GM04503 (cell line): ENCODE results near the gene DSCAML1.

ENCODE experiments used
- DNase-seq: peaks from one replicate; pipeline ENCODE4 v3.0.0-alpha.2; 2012; ENCODE audit warnings: low read depth

The DSCAML1 gene

DNA sequence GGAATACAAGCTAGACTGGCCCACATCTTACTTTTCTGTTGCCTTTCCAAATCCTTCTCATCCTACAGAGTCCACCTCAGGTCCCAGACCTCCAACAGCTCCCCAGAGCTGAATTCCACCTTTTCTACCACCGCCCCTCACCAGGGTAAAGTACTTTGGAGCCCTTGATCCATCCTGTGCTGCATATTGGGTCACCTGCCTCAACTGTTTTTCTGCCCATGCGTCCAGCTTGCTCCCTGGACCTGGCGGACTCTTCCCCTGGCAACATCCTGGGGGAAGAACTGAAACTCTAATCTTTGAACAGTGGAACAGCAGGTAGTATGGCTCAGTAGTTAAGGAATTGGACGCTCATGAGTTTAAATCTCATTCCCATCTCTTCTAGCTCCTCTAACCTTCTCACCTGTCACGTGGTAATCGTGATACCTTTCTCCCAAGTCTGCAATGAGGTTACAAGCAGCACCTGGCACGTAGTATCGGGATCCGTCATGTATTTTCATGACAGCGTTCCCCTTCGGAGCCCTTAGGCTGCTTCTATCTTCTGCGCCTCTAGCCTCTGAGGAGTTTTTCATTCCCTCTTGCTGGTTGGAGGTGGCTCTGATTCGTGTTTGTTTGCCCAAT lies 371.2 kb downstream of the DSCAML1 start:
- DNase-seq, result no peak

DNA sequence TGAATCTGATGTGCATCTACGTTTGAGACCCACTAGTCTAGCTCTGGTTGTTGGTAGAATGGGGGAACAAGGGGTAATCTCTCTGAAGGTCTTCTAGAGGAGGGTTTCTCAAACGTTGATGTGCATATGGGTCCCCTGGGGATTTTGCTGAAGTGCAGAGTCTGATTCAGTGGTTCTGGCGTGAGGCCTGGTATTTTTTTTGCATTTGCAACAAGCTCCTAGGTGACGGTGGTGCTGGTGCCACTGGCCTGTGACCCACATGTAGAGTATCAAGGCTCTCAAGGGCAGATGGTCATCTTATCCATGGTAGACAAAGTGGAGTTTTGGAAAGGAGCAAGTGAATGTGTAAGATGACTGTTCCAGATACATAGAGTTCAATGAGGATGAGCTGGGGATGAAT lies 372.2 kb downstream of the DSCAML1 start:
- peak; percentile 32 for DNase-seq

DNA sequence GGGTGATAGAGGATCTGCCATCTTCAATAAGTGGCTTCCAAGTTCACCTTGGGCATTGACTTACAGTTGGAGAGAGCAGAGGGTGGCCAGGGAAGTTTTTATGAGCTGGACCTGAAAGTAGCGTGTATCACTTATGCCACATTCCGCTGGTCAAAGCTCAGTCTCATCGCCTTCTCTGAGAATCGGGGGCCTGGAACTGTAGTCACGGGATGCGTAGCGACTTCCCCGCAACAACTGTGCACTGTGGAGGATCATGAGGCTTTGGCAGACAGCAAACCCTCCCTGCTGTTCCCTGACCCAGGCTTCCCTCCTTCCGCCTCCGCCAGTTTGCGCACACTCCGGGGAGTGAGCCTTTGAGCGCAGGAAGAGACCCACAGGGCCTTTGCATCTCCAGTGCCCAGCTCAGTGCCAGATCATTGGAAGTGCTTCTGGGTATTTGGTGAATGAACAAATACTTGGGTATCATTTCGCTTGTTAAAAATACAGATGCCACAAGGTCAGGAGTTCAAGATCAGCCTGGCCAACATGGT lies 373.9 kb downstream of the DSCAML1 start:
- no peak for DNase-seq

DNA sequence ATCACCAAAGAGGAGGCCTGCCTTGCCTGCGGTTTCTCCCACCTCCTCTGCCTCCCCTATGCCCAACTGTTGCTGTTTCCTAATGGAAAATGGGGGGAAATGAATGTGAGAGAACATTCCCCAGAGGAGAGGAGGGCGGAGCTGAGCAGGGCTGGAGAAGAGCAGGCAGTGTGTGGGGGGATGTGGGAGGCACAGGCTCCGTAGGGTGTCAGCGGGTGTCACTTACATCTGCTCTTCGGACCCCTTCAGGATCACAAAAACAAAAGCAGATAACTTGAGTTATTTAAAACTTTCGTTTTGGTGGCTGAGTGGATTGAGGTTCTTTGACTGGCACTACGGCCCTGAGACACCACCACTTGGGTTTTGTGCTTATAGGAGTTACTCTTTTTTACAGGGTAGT lies 375.5 kb downstream of the DSCAML1 start:
- DNase-seq, result no peak

DNA sequence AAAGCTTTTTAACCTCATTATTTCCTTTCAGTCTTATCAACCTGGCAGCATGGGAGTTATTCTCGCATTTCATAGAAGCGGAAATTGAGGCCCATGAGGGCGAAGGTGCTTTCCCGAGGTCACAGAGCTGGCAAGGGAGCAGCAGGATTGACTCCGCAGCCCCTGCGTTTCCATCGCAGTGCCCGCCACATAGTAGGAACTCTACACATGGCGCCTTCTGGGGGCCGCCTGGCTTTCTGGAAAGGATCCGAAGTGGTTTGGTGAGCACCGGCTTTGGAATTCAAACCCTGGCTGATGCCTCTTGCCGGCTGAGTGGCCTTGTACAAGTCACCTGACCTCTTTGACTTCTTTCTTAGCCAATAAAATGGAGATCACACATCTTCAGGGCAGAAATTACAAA lies 376.0 kb downstream of the DSCAML1 start:
- DNase-seq, result no peak

DNA sequence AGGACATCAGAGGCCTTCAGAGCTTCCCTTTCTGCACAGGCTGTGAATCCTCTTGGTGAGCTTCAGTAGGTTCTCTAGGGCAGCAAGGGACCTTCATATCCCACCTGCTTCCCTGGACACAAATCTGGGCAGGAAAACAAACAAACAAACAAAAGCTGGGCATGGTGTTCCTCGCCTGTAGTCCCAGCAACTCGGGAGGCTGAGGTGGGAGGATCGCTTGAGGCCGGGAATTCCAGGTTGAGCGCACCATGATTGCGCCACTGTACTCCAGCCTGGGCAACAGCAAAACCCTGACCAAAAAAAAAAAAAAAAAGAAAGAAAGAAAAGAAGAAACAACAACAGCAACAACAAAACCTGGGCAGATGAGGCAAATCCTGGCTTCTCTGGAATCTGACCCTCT lies 376.4 kb downstream of the DSCAML1 start:
- no peak for DNase-seq

DNA sequence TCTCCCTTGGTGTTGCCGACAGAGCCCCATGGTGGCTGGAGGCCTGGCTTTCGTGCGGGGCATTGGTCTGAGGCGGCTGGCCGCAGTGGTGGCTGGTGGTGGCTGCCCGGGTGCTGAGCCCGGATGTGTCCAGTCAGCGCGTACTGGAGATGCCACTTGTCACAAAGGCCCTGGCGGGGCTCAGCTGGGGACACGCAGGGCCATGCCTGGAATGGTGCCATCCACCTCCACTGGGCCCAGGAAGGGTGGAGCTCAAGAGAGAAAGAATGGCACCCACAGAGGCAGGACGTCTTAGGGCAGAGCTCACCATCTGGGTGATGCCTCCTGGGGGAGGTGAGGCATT lies 376.9 kb downstream of the DSCAML1 start:
- DNase-seq, result no peak

DNA sequence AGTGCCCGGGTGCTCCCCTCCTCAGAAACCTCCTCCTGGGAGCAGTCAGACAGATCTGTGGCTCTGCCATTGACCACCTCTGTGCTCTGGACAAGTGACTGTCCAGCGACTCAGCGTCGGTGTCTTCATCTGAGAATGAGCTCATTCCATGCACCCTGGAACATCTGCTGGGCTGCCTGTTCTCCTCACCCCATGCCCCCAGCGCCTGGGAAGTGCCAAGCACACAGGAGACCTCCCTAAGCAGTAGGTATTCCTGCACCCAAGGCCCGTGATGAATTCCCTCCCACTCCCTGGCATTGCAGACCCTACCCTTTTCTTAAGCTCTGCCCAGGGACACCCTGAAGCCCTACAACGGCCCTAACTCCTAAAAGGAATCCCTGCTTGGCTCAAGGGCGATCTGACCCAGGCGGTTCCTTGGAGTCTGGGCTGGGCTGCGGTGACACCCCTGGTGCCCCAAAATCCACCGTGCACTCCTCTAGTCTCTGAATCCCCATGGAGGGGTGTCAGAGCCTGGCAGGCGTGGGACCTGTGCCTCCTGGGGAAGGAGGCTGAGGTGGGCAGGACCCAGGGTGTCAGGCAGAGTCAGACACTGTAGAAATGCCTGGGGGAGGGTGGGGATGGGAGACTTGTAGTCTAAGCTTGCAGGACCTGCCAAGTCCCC lies 377.4 kb downstream of the DSCAML1 start:
- DNase-seq, result peak; percentile 10

DNA sequence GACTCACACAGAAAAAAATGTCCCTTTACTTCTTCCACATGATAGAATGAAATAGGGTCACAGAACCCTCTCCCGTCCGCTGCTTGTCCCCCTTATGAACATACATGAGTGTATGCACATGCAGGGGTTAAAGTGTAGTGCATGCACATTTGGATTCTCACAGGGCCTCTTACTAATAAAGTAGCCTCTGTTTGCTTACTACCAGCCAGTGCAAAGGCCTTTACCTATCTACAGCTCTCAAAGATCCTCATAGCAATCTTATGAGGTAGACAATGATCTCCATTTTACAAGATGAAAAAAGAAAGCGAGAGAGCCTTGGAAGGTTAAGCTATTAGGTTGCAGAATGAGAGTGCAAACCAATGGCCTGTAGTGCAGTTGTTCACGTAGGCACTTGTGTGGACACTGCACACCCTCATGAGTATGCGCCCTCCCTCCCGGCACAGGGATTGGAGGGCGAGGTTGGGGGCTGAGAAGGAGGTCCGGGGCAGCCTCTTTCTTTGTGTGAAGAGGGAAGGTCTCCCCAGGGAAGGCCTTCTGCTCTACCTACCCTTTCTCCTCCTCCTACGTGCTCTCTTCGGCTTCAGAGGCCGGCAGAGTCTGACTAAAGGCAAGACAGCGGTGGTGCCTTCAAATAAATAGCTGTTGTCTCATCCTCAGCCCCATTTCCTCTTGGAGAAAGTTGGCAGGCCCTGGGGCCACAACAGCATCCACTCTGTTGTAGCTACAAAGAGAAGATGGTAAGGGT lies 378.1 kb downstream of the DSCAML1 start:
- no peak for DNase-seq

DNA sequence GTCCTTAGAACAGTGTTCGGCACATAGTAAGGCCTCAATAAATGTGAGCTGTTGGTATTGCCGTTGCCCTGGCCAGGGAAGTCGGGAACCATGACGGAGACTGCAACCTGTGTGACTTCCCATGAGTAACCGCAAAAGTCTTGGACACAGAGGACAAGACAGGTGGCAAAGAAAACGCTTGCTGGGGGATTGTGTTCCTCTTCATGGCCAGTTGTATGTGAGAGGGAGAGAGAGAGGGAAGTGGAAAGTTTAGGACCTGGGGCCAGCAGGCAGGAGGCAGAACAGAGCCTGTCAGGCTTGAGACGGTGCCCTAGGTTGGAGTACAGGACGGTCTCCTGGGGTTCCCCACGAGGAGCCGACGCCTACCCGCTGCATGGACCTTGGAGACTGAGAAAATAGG lies 379.2 kb downstream of the DSCAML1 start:
- DNase-seq, result no peak

DNA sequence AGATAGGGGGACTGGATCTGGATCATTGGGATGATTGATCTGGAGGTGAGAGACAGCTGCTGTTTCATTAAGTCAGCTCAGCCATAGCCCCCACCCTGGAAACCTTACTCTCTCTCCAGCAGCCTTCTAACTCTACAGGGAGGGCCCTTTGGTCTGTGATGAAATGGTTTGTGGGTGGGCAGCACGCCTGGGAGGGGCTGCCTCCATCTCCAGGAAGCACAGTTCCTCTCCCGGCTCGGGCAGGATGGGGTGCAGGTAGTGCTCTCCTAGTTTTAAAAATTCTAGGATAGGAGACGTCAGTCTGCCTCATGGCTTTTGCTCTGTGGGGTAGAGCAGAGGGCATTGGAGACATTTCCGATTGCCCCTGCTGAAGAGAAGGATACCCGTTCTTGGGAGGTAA lies 379.7 kb downstream of the DSCAML1 start:
- DNase-seq, result no peak

DNA sequence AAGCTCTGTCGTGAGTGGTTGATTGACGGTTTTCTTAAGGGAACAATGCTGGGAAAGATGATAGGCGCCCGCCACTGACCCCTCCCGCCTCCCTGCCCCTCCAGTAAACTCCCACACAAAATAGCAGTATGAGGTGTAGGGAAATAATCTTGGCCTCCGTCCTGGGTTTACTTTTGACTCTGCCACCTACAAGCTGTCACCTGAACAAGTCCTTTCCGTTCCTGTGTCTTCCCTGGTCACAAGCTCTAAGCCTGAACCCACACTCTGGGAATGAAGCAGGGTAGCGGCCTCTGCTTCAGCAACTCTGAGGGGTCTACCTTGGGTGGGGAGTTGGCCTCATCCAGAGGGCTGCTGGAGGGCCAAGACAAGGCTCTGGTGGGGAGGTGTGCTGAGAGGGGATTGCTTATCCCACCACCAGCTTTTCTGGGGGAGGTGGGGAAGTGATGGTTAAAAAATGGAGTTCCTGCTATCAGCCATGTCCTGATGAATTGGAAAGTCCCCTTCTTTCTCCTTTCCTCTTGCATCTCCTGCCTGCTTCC lies 381.6 kb downstream of the DSCAML1 start:
- DNase-seq, result no peak

DNA sequence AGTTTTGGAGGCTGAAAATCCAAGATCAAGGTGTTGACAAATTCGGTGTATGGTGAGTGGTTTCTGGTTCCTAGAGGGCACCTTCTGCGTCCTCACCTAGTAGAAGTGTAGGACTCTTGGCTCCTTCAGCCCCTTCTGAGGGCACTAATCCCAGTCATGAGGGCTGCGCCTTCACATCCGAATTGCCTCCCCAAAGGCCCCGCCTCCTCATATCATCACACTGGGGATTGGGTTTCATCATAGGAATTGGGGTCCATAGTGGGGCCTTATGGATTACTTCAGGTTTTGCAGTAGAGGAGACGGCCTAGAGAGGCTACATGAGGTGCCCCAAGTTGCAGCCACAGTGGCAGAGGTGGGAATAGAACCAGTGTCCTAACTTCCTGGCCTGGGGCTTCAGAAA lies 382.3 kb downstream of the DSCAML1 start:
- DNase-seq, result no peak

DNA sequence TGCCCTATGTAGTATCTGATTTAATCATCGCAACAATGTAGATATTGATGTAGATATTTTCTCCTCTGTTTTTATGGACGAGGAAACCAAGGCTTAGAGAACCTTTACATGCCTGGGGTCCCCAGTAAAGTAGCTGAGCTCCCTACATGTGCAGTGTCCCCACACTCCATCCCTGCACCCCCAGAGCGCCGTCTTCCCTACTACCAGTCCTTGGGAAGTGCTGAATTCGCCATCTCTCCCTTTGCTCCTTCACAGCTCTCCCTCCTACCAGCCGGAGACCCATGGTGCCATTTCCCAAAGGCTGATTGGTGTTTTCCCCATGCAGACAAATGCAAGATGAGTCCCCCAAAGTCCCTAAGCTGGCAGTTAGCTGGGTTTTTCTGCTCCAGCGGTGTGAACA lies 383.4 kb downstream of the DSCAML1 start:
- DNase-seq, result no peak

DNA sequence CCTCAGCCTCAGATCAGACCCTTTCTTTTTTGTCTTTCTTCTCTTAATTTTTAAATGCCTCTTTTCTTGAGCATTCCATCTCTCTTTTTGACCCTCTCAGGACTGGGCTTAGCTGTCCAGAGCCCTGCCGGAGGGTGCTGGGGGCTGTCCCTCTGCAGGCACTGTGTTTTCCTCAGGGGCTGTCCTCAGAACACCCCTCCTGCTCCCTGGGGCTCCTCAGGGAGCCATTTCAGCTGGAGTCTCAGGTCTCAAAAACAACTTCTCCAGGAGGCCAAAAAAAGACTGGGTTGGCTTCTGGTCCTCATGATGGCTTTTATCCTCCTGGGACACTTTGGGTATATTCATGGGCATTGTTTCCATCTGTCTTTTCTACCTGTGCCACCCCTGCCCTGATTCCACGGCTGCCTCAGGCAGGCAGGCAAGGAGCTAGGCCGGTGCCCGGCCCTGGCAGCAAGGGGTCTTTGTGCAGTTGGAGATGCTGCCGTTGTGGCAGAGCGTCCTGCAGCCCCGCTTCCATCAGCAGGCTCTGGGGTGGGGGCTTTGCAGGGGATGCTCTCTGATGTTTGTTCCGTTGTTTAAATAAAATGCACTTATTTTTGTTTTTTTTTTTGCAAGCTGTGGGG lies 384.3 kb downstream of the DSCAML1 start:
- DNase-seq, result no peak

DNA sequence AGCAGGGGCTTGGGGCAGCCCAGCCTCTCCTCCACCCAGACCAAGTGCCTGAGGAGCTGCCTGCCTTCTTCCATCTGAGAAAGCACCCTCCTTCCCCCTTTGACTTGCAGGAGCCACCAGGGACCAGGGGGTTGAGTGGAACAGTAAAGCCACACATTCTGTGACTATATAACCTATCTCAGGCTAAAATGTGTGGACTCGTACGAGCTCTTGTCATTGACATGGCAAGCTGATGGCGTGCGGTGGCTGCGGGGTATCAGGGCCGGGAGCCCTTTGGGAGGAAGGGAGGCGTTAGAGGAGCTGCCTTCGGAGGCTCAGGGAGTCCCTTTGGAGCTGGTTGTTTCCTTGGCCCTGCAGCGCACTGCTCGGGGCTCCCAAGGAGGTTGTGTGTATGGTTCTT lies 384.8 kb downstream of the DSCAML1 start:
- no peak for DNase-seq

DNA sequence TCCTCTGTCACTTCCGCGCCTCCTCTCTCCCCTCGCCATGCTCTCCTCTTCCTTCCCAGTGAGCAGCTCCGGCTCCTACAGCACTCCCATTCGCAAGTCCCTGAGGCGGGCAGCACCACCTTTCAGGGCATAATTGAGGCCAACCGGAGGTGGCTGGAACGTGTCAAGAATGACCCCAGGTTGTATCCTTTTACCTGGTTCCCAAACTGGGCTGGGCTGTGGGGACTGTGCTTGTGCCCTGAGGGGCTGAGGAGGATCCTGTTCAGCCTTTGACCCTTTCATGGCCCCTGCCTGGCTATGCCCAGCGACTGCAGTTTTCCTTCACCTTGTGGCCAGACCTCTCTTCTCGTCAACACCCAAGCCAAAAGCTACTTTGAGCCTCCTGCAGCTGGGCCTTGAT lies 385.3 kb downstream of the DSCAML1 start:
- no peak for DNase-seq

DNA sequence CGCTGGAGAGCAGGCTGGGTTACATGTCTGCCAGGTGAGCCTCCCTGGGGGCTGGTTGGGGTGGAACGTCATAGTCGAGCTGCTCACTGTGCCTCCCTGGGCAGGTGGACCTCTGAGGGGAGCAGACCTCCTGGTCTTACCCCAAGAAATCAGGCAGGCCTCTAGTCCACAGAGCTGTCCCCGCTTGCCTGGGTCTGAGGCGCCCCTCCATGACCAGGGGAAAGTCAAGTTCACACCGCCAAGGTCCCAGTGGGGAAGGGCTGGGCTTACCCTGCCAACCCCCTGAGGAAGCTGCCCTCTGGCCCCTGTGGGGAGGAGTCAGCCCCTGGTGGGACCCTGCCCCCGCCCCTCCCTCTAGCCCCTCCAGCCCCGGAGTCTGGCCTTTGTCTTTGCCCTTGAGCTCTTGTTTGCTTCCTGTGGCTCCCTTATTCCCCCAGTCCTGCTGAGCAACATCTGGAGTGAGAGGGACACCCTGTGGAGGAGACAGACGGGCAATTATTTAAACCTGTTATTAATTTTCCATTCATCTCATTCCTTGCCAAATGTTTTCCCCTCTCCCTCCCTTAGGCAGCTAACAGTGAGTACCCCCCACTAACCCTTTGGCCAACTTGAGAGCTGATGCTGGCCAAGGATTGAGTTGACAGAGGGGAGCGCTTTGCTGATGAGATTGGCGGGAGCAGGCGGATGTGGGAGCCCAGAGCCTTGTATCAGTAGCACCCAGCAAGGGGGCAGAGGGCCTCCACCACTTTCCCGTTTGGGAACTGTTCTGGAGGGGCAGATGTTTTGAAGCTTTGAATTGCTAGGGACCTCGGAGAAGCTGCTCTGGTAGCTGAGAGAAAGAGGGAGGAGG lies 385.9 kb downstream of the DSCAML1 start:
- DNase-seq, result no peak

DNA sequence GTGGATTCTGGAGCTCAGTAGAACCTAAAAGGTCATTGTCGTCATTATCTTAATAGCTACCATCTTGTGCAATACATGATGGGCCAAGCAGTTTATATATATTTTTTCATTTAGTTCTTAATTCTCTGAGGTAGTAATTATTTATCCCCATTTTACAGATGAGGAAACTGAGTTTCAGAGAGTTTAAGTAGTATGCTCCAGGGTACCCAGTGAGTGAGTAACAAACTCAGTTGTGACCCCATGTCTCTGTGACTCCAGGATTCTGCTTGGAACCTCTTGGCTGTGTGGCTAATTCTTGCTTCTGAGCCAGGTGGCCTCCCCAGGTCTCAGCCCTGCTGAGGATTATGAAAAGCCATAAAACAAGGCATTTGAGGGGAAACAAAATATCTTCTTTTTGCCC lies 386.8 kb downstream of the DSCAML1 start:
- DNase-seq, result no peak

DNA sequence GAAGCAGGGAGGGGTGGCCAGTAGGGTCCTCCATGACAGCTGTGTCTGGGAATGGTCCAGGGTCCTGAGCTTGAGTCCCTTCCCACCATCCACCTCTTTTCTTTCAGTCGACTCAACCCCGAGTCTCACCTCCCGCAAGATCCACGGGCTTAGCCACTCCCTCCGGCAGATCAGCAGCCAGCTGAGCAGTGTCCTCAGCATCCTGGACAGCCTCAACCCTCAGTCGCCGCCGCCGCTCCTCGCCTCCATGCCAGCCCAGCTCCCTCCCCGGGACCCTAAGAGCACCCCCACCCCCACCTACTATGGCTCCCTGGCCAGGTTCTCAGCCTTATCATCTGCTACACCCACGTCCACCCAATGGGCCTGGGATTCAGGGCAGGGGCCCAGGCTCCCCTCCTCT lies 387.5 kb downstream of the DSCAML1 start:
- no peak for DNase-seq

DNA sequence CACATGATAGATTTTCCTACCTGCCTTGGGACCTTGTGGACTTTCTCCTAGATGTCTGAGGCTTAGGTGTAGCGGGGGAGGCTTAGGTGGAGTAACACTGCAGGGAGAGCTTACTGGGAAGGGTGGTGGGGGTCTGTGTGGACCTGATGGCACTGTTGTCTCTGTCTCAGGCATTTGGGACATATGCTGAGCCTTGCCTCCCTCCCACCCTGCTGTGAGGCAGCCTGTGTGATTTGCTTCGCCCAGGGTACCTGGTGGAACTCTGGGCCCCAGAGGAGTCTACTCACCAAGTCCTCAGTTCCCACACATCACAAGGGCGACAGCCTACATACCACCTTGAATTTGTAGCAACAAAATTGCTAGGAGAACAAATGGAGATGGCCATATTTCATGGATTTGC lies 388.7 kb downstream of the DSCAML1 start:
- no peak for DNase-seq

DNA sequence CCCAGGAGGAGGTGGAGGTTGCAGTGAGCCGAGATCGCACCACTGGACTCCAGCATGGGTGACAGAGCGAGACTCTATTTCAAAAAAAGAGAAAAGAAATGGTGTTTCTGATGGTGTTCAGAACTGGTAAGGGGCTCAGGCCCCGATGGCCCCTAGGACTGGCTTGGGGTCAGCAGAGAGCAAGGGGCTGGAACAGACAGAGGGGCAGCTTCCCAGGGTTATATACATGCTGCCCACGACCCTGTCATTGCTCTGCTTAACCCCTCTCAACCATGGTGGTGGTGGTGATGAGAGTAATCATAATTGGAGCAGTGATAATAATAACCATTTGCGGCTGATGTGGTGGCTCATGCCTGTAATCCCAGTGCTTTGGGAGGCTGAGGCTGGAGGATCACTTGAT lies 390.0 kb downstream of the DSCAML1 start:
- no peak for DNase-seq
